ENCODE data around the gene CCDC85C.

Gene CCDC85C

GRCh38 chr14:99502989-99503421 is 101.0 kb downstream of the CCDC85C start:
- in situ Hi-C loops (cut with MboI; ENCODE audit: low pct_unique_long_range_greater_than_20kb, low sequenced_read_pairs, unreplicated experiment) = no loop called here
- no peak for TF ChIP-seq CTCF (IDR thresholded peaks at IDR 0.05; ENCODE audit: extremely low read depth, insufficient read depth, missing control alignments)
- no peak for DNase-seq (ENCODE audit: low spot score)

GRCh38 chr14:99497894-99498293 is 106.1 kb downstream of the CCDC85C start:
- in situ Hi-C loops (cut with MboI; ENCODE audit: low pct_unique_long_range_greater_than_20kb, low sequenced_read_pairs, unreplicated experiment) = no loop called here
- no peak for DNase-seq (ENCODE audit: low spot score)
- TF ChIP-seq CTCF (IDR thresholded peaks at IDR 0.05; ENCODE audit: extremely low read depth, insufficient read depth, missing control alignments) = no peak

- in situ Hi-C loops (cut with MboI; ENCODE audit: low pct_unique_long_range_greater_than_20kb, low sequenced_read_pairs, unreplicated experiment) = no loop called here
- no peak for DNase-seq (ENCODE audit: low spot score)
- no peak for TF ChIP-seq CTCF (IDR thresholded peaks at IDR 0.05; ENCODE audit: extremely low read depth, insufficient read depth, missing control alignments)
These were observed 106.7 kb downstream of the CCDC85C start for GRCh38 chr14:99497341-99497740.

- DNase-seq (ENCODE audit: low spot score) = no peak
- no peak for TF ChIP-seq CTCF (IDR thresholded peaks at IDR 0.05; ENCODE audit: extremely low read depth, insufficient read depth, missing control alignments)
- in situ Hi-C loops (cut with MboI; ENCODE audit: low pct_unique_long_range_greater_than_20kb, low sequenced_read_pairs, unreplicated experiment) = no loop called here
These were observed 119.9 kb downstream of the CCDC85C start for GRCh38 chr14:99484106-99484505.

- no peak for DNase-seq (ENCODE audit: low spot score)
- TF ChIP-seq CTCF (IDR thresholded peaks at IDR 0.05; ENCODE audit: extremely low read depth, insufficient read depth, missing control alignments) = no peak
- in situ Hi-C loops (cut with MboI; ENCODE audit: low pct_unique_long_range_greater_than_20kb, low sequenced_read_pairs, unreplicated experiment) = no loop called here
These were observed 122.3 kb downstream of the CCDC85C start for GRCh38 chr14:99481745-99482099.

GRCh38 chr14:99480917-99481744 is 122.9 kb downstream of the CCDC85C start, which contains the start of gene CCNK:
Gene CCNK, plus strand, starts transcription at chr14:99481409. Its CDS starts 11,269 bp downstream, at chr14:99492678.
- peak; percentile 99 for DNase-seq (ENCODE audit: low spot score)
- in situ Hi-C loops (cut with MboI; ENCODE audit: low pct_unique_long_range_greater_than_20kb, low sequenced_read_pairs, unreplicated experiment) = no loop called here
- no peak for TF ChIP-seq CTCF (IDR thresholded peaks at IDR 0.05; ENCODE audit: extremely low read depth, insufficient read depth, missing control alignments)
